GM21367 (cell line): ENCODE results near the gene SLC39A7.

Experiments
- ATAC-seq: cut with Tn5 transposase; IDR thresholded peaks from one replicate; pipeline ENCODE4 v1.9.1; 2021; ENCODE audit not compliant: unreplicated experiment

Gene SLC39A7

DNA sequence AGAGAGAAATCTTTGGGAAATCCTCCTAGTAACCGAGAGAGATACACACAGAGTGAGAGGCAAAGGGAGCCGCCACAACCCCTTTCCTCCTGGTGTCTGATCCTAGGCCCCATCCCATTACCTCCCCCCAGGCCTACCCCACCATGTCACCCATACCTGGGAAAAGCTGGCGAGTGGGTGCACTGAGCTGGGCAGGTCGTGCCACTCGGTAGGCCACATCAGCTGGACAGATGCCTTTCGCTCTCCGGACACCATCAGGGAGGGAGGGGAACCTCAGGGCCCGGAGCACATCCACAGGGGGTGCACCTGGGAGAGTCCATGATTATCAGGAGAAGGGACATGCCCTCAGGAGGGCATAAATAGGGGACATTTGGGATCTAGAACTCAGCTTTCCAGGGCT is 11.5 kb upstream of the SLC39A7 start:
- ATAC-seq = no peak

- ATAC-seq = no peak
Observed at GRCh38 chr6:33189625-33190448, 10.8 kb upstream of the SLC39A7 start.

DNA sequence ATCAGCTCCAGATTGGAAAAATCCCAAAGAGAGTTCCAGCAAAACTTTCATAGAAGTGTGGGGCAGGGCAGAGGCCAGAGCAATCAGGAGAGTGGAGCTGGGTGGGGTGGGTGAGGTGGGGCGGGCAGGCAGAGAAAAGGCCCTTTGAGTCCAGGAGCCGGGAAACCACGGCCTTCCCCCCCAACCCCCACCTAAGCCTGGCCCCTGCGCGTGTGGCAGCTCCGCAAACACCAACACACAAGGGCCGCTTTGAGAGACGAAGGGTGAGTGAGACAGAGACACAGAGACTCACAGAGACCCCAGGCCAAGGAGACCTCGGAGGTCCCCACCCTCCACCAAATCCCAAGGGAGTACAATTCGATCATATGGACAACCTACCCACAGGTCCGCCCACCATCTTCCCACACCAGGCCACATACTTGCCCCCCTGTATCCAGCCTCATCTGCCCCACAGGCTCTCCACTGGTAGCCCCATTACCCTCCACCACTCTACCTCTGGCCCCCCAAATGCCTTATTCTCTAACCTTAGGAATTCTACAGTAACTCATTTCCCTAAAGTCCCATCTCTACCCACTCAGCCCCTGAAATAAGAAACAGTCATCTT is 10.1 kb upstream of the SLC39A7 start:
- ATAC-seq = no peak

DNA sequence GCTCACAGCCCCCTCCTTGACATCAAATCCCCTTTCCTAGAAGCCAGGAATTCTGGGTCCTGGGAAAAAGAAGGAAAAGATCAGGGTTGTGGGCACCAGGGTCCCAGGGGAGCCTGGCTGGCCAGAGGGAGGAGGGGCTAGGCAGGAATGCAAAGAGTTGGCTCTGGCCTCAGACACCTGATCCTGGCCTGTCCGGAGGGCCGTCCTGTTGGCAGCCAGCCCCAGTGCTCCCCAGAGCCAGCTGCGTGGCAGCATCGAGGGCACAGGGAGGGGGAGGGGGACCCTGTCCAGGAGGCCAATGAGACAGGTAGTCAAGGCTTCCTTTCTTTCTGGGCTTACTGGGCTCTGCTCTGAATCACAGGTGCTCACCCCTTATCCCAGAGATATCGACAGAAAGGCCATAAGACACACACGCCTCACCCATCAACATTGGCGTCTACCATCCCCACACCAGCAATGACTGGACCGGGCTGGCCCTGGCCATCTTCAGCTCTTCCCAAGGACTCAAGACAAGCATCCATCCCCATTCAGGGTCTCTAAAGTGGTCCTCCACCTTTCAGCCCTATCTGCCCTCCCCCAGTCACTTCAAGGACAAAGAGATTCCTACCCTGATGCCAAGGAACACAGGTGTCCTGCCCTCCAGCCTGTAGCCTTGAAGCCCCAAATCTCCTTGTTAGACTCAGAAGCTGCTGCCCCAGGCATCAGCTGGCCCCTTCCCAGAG is 9.1 kb upstream of the SLC39A7 start:
- no peak for ATAC-seq

DNA sequence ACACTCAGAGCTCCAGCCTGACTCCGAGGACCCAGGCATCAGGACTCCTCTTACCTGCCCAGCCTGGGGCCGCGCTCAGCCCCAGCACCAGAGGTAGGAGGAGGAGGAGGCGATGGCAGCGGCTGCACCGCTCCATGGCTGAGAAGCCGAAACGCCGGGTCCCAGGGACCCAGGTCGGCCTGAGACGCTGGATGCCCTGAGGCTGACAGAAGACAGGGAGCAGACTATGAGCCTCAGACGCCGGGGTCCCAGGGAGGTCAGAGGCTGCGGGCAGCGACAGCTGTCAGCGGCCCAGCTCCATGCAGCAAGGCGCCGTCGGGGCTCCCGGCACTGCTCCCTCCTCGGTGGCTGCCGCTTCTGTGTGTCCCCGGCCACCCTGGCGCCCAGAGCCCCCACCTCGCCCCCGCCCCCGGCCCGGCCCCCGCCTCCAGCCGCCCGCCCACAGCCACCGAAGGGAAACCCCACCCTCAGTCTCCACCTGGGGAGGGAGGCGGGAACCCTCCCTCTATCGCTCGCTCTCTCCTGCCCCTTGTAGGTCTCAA is 8.5 kb upstream of the SLC39A7 start, which contains the start of gene COL11A2:
COL11A2 (minus strand) TSS at position 363 of the 542 bp plus-strand sequence; CDS start at position 136, 227 bp downstream.
- ATAC-seq = no peak

GRCh38 chr6:33192671-33193602 is 7.7 kb upstream of the SLC39A7 start:
- no peak for ATAC-seq

GRCh38 chr6:33193619-33194018 is 7.0 kb upstream of the SLC39A7 start:
- no peak for ATAC-seq

DNA sequence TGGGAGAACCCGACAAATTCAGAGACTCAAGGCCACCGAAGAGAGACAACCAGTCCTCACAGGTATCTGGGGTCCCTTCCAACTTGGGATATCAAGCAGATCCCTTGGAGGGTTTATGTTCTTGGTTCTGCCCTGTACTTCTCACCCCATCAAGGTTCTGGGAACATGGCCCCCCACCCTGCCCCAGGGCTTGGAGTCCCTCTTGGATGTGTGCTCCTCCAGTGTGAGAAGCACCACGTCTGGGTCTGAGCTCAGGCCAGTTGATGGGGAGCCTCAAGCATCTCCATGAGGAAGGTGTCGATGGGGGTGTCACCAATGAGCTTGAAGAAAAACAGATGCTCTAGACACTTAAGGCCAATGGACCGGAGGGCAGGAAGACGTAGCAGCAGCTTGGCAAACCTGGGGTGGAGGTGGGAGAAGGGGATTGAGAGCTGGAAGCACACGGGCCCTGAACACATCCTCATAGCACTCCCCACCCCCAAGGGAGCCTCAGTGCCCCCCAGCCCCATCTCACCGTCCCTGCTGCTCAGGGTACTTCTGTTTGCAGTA is 6.2 kb upstream of the SLC39A7 start:
- no peak for ATAC-seq

GRCh38 chr6:33195304-33196165 is 5.1 kb upstream of the SLC39A7 start:
- ATAC-seq = no peak

DNA sequence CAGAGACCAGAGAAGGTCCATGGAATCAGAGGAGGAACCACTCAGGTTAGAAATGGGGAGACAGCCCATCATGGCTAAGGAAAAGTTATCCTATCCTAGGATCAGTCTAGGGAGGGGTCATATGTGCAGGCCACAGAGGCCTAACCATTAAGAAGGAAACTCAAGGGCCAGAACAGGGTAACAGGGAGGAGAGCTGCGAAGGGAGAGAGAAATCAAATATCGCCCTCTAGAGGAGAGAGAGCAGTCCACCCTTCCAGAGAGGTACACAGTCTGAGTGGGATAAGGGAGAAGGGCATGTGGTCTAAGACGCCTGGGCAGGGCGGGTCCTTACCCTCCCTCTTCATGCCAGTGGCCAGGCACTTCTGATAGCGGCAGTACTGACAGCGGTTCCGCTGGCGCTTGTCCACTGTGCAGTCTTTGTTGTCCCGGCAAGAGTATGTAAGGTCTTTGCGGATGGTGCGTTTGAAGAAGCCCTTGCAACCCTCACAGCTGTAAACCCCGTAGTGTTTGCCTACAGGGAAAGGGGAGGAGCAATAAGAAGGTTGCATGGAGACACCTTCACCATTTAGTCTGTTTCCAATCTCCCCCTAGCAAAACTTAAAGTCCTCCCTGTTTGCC is 3.1 kb upstream of the SLC39A7 start:
- no peak for ATAC-seq

DNA sequence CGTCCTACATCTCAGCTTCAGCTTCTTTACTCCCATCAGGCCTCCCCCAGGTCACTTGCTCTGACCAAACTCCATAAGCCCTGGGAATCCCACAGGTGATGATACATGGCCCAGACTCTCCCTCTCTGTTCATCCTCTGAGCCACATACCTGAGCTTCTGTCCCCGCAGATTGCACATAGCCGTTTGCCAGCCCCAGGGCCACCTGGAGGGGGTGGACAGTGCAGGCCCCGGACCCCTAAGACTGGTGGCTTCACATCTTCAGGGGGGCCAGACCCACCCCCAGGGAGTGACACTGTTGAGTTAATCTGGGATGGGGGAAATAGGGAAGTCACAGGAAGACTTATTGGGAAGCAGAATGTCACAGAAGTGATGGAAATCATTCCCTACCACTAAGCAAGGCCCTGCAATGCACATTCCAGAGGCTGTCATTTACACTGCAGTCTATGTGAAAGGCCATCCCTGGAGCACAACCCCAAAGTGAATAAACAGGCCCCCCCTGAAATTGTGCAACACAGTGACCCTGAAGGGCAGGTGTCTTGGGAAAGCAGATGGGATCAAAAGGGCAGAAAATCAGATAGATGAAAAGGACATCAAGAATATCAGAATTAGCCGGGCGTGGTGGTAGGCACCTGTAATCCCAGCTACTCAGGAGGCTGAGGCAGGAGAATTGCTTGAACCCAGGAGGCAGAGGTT is 2.4 kb upstream of the SLC39A7 start:
- no peak for ATAC-seq

GRCh38 chr6:33198853-33199436 is 1.7 kb upstream of the SLC39A7 start:
- ATAC-seq = no peak

DNA sequence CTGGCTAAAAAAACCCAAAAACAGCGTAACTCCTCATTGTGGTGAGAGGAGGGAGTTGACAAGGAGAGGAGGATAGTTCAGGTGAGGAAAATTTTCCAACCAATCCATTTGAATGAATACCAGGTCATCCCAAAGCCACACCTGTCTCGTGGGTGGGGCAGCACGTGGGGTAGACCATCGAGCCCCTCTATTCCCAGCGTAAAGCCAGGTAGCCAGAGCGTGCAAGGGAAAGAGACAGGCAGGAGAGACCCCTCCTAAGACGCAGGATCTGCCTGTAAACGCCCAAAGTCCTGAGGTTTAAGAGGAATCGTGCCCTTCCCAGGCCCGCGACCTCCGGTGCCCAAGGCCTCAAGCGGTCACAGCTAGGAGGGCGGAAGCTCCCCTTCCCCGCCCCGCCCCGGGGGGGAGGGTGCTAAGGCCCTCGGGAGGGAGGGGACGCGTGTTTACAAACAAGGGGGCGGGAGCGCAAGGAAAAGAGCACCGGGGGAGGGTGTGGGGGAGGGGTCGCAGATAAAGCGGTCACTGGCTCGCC is 914 bp upstream of the SLC39A7 start:
- ATAC-seq = no peak

DNA sequence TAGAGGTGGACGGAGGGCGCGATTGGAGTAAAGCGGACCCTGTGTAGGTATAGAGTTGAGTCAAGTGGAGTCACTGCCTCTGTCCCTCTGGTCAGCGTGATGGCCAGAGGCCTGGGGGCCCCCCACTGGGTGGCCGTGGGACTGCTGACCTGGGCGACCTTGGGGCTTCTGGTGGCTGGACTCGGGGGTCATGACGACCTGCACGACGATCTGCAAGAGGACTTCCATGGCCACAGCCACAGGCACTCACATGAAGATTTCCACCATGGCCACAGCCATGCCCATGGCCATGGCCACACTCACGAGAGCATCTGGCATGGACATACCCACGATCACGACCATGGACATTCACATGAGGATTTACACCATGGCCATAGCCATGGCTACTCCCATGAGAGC is 479 bp downstream of the SLC39A7 start:
- no peak for ATAC-seq

DNA sequence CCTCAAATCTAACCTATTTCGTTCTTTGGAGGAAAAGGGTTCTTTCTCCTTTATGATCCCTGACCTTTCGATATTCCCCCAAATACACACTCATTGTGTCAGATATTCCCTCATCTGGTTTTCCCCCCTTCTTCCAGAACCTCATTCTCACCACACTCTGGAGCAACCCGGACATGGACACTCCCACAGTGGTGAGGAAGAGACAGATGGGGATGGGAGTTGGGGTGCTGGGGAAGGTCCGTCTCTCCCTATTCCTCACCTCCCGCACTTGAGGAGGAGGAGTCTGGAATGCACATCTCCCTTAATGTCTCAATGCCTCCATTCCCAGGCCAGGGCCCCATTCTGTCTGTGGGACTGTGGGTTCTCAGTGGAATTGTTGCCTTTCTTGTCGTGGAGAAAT is 1.3 kb downstream of the SLC39A7 start:
- no peak for ATAC-seq

DNA sequence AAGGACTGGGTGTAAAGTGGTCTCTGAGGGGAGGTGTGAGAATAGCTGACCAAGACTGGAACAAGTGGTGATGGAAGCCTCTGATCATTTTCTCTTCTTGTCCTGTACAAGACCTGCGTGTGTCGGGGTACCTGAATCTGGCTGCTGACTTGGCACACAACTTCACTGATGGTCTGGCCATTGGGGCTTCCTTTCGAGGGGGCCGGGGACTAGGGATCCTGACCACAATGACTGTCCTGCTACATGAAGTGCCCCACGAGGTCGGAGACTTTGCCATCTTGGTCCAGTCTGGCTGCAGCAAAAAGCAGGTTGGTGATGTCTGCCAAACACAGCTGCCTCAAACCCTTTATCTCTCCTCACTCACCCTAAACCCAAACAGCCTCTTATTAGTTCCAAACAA is 2.1 kb downstream of the SLC39A7 start:
- no peak for ATAC-seq

DNA sequence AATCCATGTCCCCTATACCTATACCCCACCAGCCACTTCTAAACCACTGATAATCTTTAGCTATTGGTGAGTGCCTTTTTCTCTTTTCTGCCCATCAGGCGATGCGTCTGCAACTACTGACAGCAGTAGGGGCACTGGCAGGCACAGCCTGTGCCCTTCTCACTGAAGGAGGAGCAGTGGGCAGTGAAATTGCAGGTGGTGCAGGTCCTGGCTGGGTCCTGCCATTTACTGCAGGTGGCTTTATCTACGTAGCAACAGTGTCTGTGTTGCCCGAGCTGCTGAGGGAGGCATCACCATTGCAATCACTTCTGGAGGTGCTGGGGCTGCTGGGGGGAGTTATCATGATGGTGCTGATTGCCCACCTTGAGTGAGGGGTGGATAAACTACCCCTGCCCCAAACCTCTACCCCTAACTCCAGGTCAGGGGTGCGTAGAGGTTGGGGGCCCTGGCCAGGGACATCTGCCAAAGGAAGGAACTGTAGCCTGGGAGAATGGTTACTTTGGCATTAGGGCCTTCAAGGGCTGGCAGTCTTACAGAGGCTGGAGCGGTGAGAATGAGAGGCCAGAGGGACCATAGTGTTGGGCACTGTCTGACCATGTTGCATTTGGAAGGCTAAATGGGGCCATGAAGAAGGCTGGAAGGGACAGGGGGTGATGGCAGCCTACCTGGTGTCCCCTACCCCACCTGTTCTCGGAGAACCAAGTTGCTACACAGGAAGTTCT is 2.9 kb downstream of the SLC39A7 start:
- no peak for ATAC-seq
